Ovary (tissue), 3 donors: Measurements from ENCODE around the gene CALD1.

Experiments
- CTCF ChIP-seq, 3 donors: fragments of 450-650 bp in 2 of 3; fragments of 200-600 bp in 1 of 3; IDR thresholded peaks; one replicate each; pipeline versions ENCODE4 v1.5.1 to v1.8.0; 2016 to 2022; ENCODE audit warnings: antibody characterized with exemption in 3 of 3, mild to moderate bottlenecking in 1 of 3
- EP300 ChIP-seq: sonication (generic); formaldehyde crosslinking; IDR thresholded peaks from one replicate; pipeline ENCODE4 v1.6.1; 2017; ENCODE audit warnings: antibody characterized with exemption
- POLR2A ChIP-seq: fragments of 450-650 bp; IDR thresholded peaks from one replicate; pipeline ENCODE4 v1.6.1; 2017; ENCODE audit warnings: antibody characterized with exemption, mild to moderate bottlenecking, moderate library complexity
- donor health status: DM: no; HTN: no; CAD: no.

- no peak for TF ChIP-seq CTCF (IDR thresholded peaks at IDR 0.05)
- no peak for TF ChIP-seq POLR2A
- no peak for TF ChIP-seq EP300
Observed at GRCh38 chr7:134787720-134788119, 8.3 kb downstream of the CALD1 start.
